Measurements from ENCODE around the gene NAA35.

The NAA35 gene

DNA sequence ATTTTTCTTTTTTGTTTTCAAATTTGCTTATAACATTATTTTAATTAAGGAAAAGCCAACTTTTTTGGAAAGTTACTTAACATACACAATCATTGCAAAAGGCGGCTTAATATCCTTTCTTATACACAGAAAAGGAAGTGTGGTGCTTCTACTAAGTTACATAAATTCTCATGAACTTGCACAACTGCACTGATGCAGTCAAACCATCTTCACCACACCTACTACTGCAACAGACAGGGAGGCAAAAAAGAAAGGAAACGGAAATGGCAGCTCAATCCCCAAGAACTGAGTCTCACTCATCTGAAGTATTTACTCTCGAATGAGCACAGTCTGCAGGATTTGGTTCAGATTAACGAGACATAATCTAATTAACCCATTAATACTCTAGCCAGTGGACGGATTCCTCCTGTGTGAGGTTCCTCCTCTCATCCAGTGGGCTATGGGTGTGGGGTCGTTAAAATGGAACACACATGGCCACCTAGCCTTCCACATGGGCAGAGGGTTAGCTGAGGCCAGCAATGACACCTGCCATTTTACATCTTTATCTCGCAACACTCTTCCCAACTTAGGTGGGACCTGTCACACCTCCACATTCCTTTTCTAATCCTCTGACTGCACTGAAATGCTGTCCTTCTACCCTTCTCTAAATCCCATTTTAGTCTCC, 128.4 kb downstream of the NAA35 start:
- no peak for DNase-seq

Measured in cerebellar nuclear complex (tissue), 1 donor.